Pancreas (tissue), 10 donors: ENCODE measurements around the gene KIF7. TPM values are rescaled to one million over a fixed set of nuclear protein-coding genes. Genes with fewer than 3 reads are reported as not detected.

Experiments
- ATAC-seq, 4 donors: fragments of 200-7000 bp; cut with Tn5 transposase; one replicate each; pipeline versions ENCODE4 v1.8.0 to v1.9.1; 2020; ENCODE audit warnings: mild to moderate bottlenecking in 4 of 4, moderate library complexity in 4 of 4
- DNase-seq, 6 donors: peaks; one replicate each; pipeline ENCODE4 v3.0.0-alpha.2; 2020
- FAIRE-seq: peaks from 2 replicates; lab custom pipeline; 2012; peaks lifted over from hg19 to GRCh38; lab: Jason Lieb, UNC
- H3K27ac ChIP-seq, 4 donors: fragments of 200-600 bp; sonication (generic); 1 replicate in 3 of 4; 2 replicates in 1 of 4; pipeline versions ENCODE4 v1.5.0 to v1.8.0; 2020
- H3K27me3 ChIP-seq, 4 donors: fragments of 200-600 bp; one replicate each; pipeline ENCODE4 v1.8.0; 2021
- H3K36me3 ChIP-seq, 3 donors: fragments of 200-600 bp; sonication (generic) in 1 of 3; one replicate each; pipeline versions ENCODE4 v1.5.0 to v1.8.0; 2020 to 2021
- H3K4me1 ChIP-seq, 3 donors: fragments of 200-600 bp; one replicate each; pipeline ENCODE4 v1.8.0; 2021
- H3K4me3 ChIP-seq, 4 donors: fragments of 200-600 bp; sonication (generic) in 2 of 4; one replicate each; pipeline versions ENCODE4 v1.5.0 to v1.8.0; 2020 to 2021
- H3K9me3 ChIP-seq, 4 donors: fragments of 200-600 bp; one replicate each; pipeline ENCODE4 v1.8.0; 2021
- CTCF ChIP-seq, 4 donors: fragments of 200-600 bp; sonication (generic) in 3 of 4; IDR thresholded peaks; one replicate each; pipeline versions ENCODE4 v1.5.0 to v1.8.0; 2021; ENCODE audit warnings: antibody characterized with exemption in 4 of 4
- WGBS, 2 donors: extraction: QIAGEN DNeasy Blood & Tissue Kit; methylation state at CpG; one replicate each; pipeline ENCODE4 v1.1.7; 2013; 5-methylcytosine and 5-hydroxymethylcytosine counted together
- intact Hi-C, 3 donors: fragments of 100-400 bp; cut with DNase I; formaldehyde crosslinking; loops; one replicate each; pipeline versions ENCODE4 v1.11.1 to v1.14.2; 2022
- polyA plus RNA-seq, 2 donors: library from polyadenylated mRNA; stranded (reverse); fragments of 200-250 nt; gene quantifications; one replicate each; pipeline ENCODE4 v1.2.3, GENCODE V29; 2013
- total RNA-seq, 6 donors: library from RNA; stranded (reverse); fragmentation: NEBNext Ultra II Directional in 4 of 6; extraction: Animal tissue kit (Norgen Biotek cat#: 25700) in 4 of 6; gene quantifications; one replicate each; pipeline versions ENCODE4 v1.2.1 to v1.2.4, GENCODE V29; 2021 to 2023
- donor health status: healthy with polysubstance abuse.
- donor health status: DM: no; HTN: no; CAD: no; lungs with moderate emphysema.
- donor health status: DM: no; HTN: no; CAD: no.
- donor health status: control.
- donor health status: control.
- donor health status: Bipolar disorder and iron deficiency.
- donor health status: DM: yes; HTN: yes; CAD: no.
- donor health status: DM: no; HTN: no; CAD: no.
- donor health status: DM: no; HTN: no; CAD: no.
- donor health status: DM: yes; HTN: yes; CAD: no.

Gene KIF7
- total and polyA plus RNA-seq, 8 donors, result 0.43 to 1.5 (median 0.64) TPM

- no peaks in the 10 kb centered on the region for H3K27me3 ChIP-seq
- H3K27ac ChIP-seq, result no peak overlapping the region
- no peaks in the 10 kb centered on the region for H3K36me3 ChIP-seq
- DNase-seq, result peak in 1 of 6 donors; percentile 44
- H3K4me1 ChIP-seq, result no peaks in the 10 kb centered on the region
- 91 to 92% methylated on average over 16 of the region's 16 CpGs for WGBS, 2 donors
- no peak for TF ChIP-seq CTCF (IDR thresholded peaks at IDR 0.05)
- H3K9me3 ChIP-seq, result no peaks in the 10 kb centered on the region
- FAIRE-seq, result no peak
- H3K4me3 ChIP-seq, result no peak overlapping the region
- intact Hi-C loops, result no loop called here
- ATAC-seq, result no peak
Measured at GRCh38 chr15:89642106-89642505, 13.2 kb downstream of the KIF7 start.

DNA sequence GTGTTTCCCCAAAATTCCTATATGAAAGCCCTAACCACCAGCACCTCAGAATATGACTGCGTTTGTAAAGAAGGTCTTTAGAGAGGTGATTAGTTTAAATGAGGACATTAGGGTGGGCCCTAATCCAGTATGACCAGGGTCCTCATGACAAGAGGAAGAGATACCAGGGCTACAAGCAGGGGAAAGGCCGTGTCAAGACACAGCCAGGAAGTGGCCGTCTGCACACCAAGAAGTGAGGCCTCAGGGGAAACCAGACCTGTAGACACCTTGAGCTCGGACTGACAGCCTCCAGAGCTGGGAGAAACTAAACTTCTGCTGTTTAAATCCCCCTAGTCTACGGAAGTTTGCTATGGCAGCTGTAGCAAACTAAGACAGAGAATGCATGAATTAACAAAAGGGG lies 14.2 kb downstream of the KIF7 start:
- Histone ChIP-seq H3K9me3 (no peaks in the 10 kb centered on the region), H3K27me3 (no peaks in the 10 kb centered on the region), H3K4me3 (no peak overlapping the region), H3K4me1 (no peaks in the 10 kb centered on the region), H3K27ac (no peak overlapping the region), H3K36me3 (no peaks in the 10 kb centered on the region)
- FAIRE-seq (no peak), ATAC-seq (no peak), DNase-seq (no peak)
- 87 to 88% methylated on average over 5 of the region's 5 CpGs for WGBS, 2 donors
- no peak for TF ChIP-seq CTCF (IDR thresholded peaks at IDR 0.05)
- intact Hi-C loops, result no loop called here

DNA sequence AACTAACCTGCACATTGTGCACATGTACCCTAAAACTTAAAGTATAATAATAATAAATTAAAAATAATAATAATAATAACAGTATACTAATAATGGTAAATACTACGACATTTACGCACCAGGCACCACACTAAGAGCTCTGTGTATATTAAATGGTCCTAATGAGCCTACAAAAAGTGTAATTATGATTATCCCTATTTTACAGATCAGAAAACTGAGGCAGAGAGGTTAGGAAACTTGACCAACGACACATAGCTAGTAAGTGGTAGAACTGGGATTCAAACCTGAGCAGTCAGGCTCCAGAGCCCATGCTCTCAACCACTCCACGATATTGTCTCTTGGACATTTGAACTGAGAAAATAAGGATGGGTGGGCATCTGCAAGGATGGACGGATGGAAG lies 15.0 kb downstream of the KIF7 start:
- DNase-seq, result no peak
- WGBS, 2 donors, result 92 to 96% methylated on average over 5 of the region's 5 CpGs

DNA sequence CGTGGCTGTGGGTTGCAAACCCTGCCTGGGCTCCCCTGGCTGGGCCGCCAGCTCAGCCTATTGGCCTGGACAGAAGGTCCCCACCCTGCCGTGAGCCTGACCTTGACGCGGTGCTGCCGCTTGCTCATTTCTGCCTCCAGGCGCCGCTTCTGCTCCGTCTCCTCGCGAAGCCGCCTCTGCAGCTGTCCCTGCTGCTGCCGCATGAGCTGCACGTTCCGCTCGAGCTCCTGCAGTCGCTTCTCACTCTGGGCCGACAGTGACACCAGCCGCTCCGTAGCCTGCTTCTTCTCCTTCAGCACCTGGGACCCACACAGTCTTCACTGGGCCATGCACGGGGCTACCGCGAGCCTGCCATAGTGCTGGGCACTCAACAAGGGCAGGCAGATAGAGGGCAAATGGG lies 21.7 kb downstream of the KIF7 start:
- H3K27ac ChIP-seq, result no peak overlapping the region
- H3K27me3 ChIP-seq, result no peaks in the 10 kb centered on the region
- intact Hi-C loops, result no loop called here
- FAIRE-seq (no peak), ATAC-seq (no peak), DNase-seq (no peak)
- no peak overlapping the region for H3K4me3 ChIP-seq
- WGBS, 2 donors, result 93 to 95% methylated on average over 23 of the region's 23 CpGs
- H3K36me3 ChIP-seq, result no peaks in the 10 kb centered on the region
- TF ChIP-seq CTCF (IDR thresholded peaks at IDR 0.05), result no peak
- H3K9me3 ChIP-seq, result no peaks in the 10 kb centered on the region
- no peaks in the 10 kb centered on the region for H3K4me1 ChIP-seq

More for the DNA sequence above, 15.0 kb downstream of the KIF7 start:
- H3K9me3 ChIP-seq, result no peaks in the 10 kb centered on the region
- intact Hi-C loops, result no loop called here
- TF ChIP-seq CTCF (IDR thresholded peaks at IDR 0.05), result no peak
- no peaks in the 10 kb centered on the region for H3K4me1 ChIP-seq
- no peaks in the 10 kb centered on the region for H3K27me3 ChIP-seq
- H3K4me3 ChIP-seq, result no peak overlapping the region
- no peaks in the 10 kb centered on the region for H3K36me3 ChIP-seq
- ATAC-seq (no peak), FAIRE-seq (no peak)
- no peak overlapping the region for H3K27ac ChIP-seq

DNA sequence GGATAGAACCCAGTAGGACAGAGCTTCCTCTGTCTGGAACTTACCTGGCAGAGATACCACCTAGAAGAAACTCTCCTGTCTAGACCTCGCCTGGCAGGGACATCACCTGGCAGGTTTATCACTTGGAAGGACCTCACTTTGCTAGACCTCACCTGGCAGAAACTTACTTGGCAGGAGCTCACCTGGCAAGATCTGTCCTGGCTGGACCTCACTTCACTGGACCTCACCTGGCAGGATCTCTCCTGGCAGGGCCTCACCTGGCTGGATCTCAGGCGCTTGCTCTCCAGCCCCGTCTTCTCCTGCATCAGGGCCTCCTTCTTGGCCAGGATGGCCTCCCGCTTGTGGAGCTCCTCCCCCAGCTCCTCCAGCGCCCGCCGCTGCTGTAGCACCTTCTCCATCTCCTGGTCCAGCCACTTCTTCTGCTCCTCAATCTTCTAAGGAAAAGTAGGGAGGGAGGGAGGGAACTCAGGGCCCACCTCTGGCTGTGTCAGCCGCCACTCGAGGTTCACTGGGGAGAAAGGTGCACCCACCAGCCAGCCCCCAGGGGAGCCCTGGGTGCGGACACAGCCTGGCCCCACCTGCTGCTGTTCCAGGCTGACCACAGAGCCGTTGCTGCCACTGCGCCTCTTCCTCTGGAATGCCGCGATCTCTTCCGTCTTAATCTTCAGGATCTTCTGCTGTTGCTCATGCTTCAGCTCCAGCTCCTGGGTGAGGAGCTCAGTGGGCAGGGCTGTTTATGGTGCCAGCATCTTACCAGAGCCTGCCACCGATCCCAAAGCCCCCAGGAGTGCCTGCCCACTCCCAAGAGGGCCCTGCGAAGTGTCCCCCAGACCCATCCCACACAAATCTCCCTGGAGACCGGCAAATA lies 22.5 kb downstream of the KIF7 start:
- no peak for DNase-seq
- no peak for FAIRE-seq
- no peaks in the 10 kb centered on the region for H3K36me3 ChIP-seq

More for the DNA sequence above, 22.5 kb downstream of the KIF7 start:
- Histone ChIP-seq H3K27me3 (no peaks in the 10 kb centered on the region), H3K4me3 (no peak overlapping the region), H3K4me1 (no peaks in the 10 kb centered on the region), H3K9me3 (no peaks in the 10 kb centered on the region), H3K27ac (no peak overlapping the region)
- ATAC-seq, result no peak
- 86 to 88% methylated on average over 18 of the region's 18 CpGs for WGBS, 2 donors
- intact Hi-C loops, result no loop called here
- no peak for TF ChIP-seq CTCF (IDR thresholded peaks at IDR 0.05)
